HepG2 (cell line): ENCODE data around the gene NABP2. TPM values are rescaled to one million over a fixed set of nuclear protein-coding genes. Genes with fewer than 3 reads are reported as not detected.

Source experiments
- AKAP8 ChIP-seq: sonication (generic); formaldehyde crosslinking; IDR thresholded peaks from 2 replicates; pipeline ENCODE4 v1.5.1; 2020; ENCODE audit warnings: mild to moderate bottlenecking, missing genetic modification reagents
- KAT7 ChIP-seq: IDR thresholded peaks from 2 replicates; pipeline ENCODE4 v1.6.1; 2018; ENCODE audit warnings: borderline replicate concordance, missing compliant biosample characterization
- MIER2 ChIP-seq: IDR thresholded peaks from 2 replicates; pipeline ENCODE4 v1.6.1; 2016; ENCODE audit warnings: missing biosample characterization, missing genetic modification reagents
- PTBP1 ChIP-seq: fragments of 200-400 bp; formaldehyde crosslinking; IDR thresholded peaks from 2 replicates; pipeline ENCODE4 v1.6.1; 2018; ENCODE audit warnings: low read length, low read depth; ENCODE audit not compliant: poor library complexity, severe bottlenecking
- SOX13 ChIP-seq, 3 experiments: fragments of 450-650 bp in 1 of 3; sonication (generic) in 1 of 3; formaldehyde crosslinking in 1 of 3; IDR thresholded peaks in 2 of 3; conservative IDR thresholded peaks in 1 of 3; 2 replicates each; pipeline versions ENCODE4 v1.5.0 to v1.6.1; 2016 to 2020; ENCODE audit warnings: antibody characterized with exemption in 1 of 3, mild to moderate bottlenecking in 1 of 3, missing compliant biosample characterization in 1 of 3, missing genetic modification reagents in 1 of 3, moderate library complexity in 1 of 3
- ZFP36L2 ChIP-seq: sonication (generic); formaldehyde crosslinking; IDR thresholded peaks from 2 replicates; pipeline ENCODE4 v1.4.0; 2020; ENCODE audit warnings: missing genetic modification reagents
- ZMYM4 ChIP-seq: sonication (generic); formaldehyde crosslinking; IDR thresholded peaks from 2 replicates; pipeline ENCODE4 v1.8.1; 2023; ENCODE audit warnings: mild to moderate bottlenecking, missing genetic modification reagents
- ZNF33A ChIP-seq: sonication (generic); formaldehyde crosslinking; IDR thresholded peaks from 2 replicates; pipeline ENCODE4 v1.5.1; 2020; ENCODE audit warnings: missing genetic modification reagents, mild to moderate bottlenecking, moderate library complexity, borderline replicate concordance
- ZNF660 ChIP-seq: sonication (generic); formaldehyde crosslinking; IDR thresholded peaks from 2 replicates; pipeline ENCODE4 v1.5.1; 2020; ENCODE audit warnings: mild to moderate bottlenecking, low read depth, missing genetic modification reagents, borderline replicate concordance
- ZNF749 ChIP-seq: sonication (generic); formaldehyde crosslinking; IDR thresholded peaks from 2 replicates; pipeline ENCODE4 v1.8.0; 2022; ENCODE audit warnings: mild to moderate bottlenecking, missing genetic modification reagents, moderate library complexity, borderline replicate concordance
- ZNF776 ChIP-seq: sonication (generic); formaldehyde crosslinking; IDR thresholded peaks from 2 replicates; pipeline ENCODE4 v1.4.0; 2020; ENCODE audit warnings: mild to moderate bottlenecking, missing genetic modification reagents
- polyA plus RNA-seq, 8 experiments: library from polyadenylated mRNA; depleted of rRNA in 3 of 8; stranded (reverse) in 7 of 8; unstranded in 1 of 8; fragments of >200 nt; fragmentation: Illumina TruSeq in 4 of 8; extraction: Trizol in 4 of 8; gene quantifications; 2 replicates each; pipeline versions ENCODE4 v1.2.1 to v1.2.3, GENCODE V29; 2011 to 2016; ENCODE audit warnings: low read depth in 4 of 8, missing spikeins in 1 of 8, mixed read lengths in 1 of 8; ENCODE audit not compliant: insufficient read depth in 1 of 8
- total RNA-seq, 5 experiments: library from RNA; depleted of rRNA; stranded (reverse); fragments of >200 nt; fragmentation: Illumina TruSeq; extraction: Trizol; gene quantifications; 2 replicates each; pipeline ENCODE4 v1.2.3, GENCODE V29; 2016; ENCODE audit warnings: low read depth in 1 of 5
- TF ChIP-seq, protein P1 (sequence below): sonication (generic); formaldehyde crosslinking; conservative IDR thresholded peaks from 2 replicates; pipeline ENCODE4 v1.4.0; 2020; ENCODE audit warnings: missing genetic modification reagents
- TF ChIP-seq, protein P2 (sequence below): sonication (generic); formaldehyde crosslinking; IDR thresholded peaks from 2 replicates; pipeline ENCODE4 v1.5.0; 2020; ENCODE audit warnings: missing genetic modification reagents, mild to moderate bottlenecking, borderline replicate concordance
- TF ChIP-seq, protein P3 (sequence below): sonication (generic); formaldehyde crosslinking; IDR thresholded peaks from 2 replicates; pipeline ENCODE4 v1.5.0; 2020; ENCODE audit warnings: missing genetic modification reagents
- TF ChIP-seq, protein P4 (sequence below), 2 experiments: IDR thresholded peaks; 2 replicates each; pipeline ENCODE4 v1.6.1; 2011 to 2012; ENCODE audit warnings: low read length in 2 of 2, borderline replicate concordance in 1 of 2, low read depth in 1 of 2, mild to moderate bottlenecking in 1 of 2, moderate library complexity in 1 of 2
- TF ChIP-seq, protein P5 (sequence below): sonication (generic); formaldehyde crosslinking; IDR thresholded peaks from 2 replicates; pipeline ENCODE4 v1.4.0; 2020; ENCODE audit warnings: missing genetic modification reagents

NABP2 gene
- total and polyA plus RNA-seq, 2 of the 13 experiments (the other 11 are each of a cell fraction or from before 2014, with no cell fraction given): 33.2 to 35.5 TPM

DNA sequence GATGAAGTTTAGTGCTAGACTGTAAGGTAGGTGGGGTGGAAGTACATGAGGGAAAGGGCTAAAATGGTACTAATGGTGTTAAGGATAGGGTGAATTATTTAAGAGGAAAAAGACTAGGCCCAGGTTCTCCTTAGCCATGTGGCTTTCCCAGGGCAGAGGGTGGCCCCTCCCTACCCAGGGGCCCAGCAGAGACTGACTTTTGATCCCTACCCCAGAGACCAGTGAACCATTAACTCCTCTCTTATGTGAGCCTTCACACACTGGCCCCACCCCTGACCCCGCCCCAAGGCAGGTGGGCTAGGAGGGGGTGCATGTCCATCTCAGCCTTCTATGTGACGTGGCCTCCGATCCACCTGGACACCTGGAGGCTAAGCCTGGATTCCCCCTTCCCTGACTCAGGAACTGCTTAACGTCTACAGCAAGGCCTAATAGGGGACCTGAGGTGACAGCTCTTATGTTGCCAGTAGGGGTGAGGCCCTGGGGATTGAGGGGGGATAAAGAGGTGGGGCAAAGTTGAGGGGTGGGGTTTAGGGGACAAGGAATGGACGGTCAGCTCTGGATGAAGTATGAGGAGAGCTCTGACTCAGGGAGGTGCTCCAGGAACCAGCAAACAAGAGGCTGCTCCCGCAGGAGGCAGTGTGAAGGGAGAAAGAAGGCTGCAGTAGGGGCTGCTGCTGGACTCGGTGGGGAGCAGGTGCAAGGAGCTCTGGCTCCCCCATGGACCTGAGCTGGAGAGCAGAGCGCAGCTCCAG, 6.5 kb downstream of the NABP2 start (continued):
- no peak for TF ChIP-seq ZFP36L2 (CRISPR knock-in tag)
- TF ChIP-seq MIER2: no peak
- no peak for TF ChIP-seq AKAP8 (CRISPR knock-in tag)
- TF ChIP-seq, protein P1, sequence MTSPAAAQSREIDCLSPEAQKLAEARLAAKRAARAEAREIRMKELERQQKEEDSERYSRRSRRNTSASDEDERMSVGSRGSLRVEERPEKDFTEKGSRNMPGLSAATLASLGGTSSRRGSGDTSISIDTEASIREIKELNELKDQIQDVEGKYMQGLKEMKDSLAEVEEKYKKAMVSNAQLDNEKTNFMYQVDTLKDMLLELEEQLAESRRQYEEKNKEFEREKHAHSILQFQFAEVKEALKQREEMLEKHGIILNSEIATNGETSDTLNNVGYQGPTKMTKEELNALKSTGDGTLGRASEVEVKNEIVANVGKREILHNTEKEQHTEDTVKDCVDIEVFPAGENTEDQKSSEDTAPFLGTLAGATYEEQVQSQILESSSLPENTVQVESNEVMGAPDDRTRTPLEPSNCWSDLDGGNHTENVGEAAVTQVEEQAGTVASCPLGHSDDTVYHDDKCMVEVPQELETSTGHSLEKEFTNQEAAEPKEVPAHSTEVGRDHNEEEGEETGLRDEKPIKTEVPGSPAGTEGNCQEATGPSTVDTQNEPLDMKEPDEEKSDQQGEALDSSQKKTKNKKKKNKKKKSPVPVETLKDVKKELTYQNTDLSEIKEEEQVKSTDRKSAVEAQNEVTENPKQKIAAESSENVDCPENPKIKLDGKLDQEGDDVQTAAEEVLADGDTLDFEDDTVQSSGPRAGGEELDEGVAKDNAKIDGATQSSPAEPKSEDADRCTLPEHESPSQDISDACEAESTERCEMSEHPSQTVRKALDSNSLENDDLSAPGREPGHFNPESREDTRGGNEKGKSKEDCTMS (CRISPR knock-in tag): no peak
- no peak for TF ChIP-seq ZNF749 (CRISPR knock-in tag)
- TF ChIP-seq ZMYM4: peak; percentile 61; the same call in 1 of the 2 replicates
- TF ChIP-seq KAT7 (CRISPR knock-in tag): peak; percentile 7; the same call in 1 of the 2 replicates
- TF ChIP-seq, protein P2, sequence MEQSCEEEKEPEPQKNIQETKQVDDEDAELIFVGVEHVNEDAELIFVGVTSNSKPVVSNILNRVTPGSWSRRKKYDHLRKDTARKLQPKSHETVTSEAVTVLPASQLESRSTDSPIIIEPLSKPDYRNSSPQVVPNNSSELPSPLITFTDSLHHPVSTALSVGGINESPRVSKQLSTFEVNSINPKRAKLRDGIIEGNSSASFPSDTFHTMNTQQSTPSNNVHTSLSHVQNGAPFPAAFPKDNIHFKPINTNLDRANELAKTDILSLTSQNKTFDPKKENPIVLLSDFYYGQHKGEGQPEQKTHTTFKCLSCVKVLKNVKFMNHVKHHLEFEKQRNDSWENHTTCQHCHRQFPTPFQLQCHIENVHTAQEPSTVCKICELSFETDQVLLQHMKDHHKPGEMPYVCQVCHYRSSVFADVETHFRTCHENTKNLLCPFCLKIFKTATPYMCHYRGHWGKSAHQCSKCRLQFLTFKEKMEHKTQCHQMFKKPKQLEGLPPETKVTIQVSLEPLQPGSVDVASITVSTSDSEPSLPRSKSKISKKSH: no peak
- TF ChIP-seq, protein P3, sequence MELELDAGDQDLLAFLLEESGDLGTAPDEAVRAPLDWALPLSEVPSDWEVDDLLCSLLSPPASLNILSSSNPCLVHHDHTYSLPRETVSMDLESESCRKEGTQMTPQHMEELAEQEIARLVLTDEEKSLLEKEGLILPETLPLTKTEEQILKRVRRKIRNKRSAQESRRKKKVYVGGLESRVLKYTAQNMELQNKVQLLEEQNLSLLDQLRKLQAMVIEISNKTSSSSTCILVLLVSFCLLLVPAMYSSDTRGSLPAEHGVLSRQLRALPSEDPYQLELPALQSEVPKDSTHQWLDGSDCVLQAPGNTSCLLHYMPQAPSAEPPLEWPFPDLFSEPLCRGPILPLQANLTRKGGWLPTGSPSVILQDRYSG (CRISPR knock-in tag): no peak
- TF ChIP-seq ZNF660: no peak
- TF ChIP-seq SOX13 (IDR thresholded peaks at IDR 0.05): no peak
- no peak; a peak in 1 of 4 replicates for TF ChIP-seq SOX13 (CRISPR knock-in tag; conservative IDR thresholded peaks at IDR 0.05 in 1 of 2, IDR thresholded peaks at IDR 0.05 in 1 of 2)
- TF ChIP-seq, protein P4, sequence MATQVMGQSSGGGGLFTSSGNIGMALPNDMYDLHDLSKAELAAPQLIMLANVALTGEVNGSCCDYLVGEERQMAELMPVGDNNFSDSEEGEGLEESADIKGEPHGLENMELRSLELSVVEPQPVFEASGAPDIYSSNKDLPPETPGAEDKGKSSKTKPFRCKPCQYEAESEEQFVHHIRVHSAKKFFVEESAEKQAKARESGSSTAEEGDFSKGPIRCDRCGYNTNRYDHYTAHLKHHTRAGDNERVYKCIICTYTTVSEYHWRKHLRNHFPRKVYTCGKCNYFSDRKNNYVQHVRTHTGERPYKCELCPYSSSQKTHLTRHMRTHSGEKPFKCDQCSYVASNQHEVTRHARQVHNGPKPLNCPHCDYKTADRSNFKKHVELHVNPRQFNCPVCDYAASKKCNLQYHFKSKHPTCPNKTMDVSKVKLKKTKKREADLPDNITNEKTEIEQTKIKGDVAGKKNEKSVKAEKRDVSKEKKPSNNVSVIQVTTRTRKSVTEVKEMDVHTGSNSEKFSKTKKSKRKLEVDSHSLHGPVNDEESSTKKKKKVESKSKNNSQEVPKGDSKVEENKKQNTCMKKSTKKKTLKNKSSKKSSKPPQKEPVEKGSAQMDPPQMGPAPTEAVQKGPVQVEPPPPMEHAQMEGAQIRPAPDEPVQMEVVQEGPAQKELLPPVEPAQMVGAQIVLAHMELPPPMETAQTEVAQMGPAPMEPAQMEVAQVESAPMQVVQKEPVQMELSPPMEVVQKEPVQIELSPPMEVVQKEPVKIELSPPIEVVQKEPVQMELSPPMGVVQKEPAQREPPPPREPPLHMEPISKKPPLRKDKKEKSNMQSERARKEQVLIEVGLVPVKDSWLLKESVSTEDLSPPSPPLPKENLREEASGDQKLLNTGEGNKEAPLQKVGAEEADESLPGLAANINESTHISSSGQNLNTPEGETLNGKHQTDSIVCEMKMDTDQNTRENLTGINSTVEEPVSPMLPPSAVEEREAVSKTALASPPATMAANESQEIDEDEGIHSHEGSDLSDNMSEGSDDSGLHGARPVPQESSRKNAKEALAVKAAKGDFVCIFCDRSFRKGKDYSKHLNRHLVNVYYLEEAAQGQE (IDR thresholded peaks at IDR 0.05; ENCODE audit: borderline replicate concordance in 1 of 2, low read depth in 1 of 2, low read length in 2 of 2): peak in 1 of 2 experiments; percentile 11; a peak in 1 of 4 replicates
- TF ChIP-seq ZNF776 (CRISPR knock-in tag): no peak
- TF ChIP-seq, protein P5, sequence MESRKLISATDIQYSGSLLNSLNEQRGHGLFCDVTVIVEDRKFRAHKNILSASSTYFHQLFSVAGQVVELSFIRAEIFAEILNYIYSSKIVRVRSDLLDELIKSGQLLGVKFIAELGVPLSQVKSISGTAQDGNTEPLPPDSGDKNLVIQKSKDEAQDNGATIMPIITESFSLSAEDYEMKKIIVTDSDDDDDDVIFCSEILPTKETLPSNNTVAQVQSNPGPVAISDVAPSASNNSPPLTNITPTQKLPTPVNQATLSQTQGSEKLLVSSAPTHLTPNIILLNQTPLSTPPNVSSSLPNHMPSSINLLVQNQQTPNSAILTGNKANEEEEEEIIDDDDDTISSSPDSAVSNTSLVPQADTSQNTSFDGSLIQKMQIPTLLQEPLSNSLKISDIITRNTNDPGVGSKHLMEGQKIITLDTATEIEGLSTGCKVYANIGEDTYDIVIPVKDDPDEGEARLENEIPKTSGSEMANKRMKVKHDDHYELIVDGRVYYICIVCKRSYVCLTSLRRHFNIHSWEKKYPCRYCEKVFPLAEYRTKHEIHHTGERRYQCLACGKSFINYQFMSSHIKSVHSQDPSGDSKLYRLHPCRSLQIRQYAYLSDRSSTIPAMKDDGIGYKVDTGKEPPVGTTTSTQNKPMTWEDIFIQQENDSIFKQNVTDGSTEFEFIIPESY (CRISPR knock-in tag): no peak
- TF ChIP-seq ZNF33A: no peak
- no peak for TF ChIP-seq PTBP1
